Gastrocnemius medialis (tissue), 4 donors: ENCODE measurements around the gene SV2C.

Source experiments
- POLR2A ChIP-seq, 2 donors: fragments of 450-650 bp; IDR thresholded peaks; one replicate each; pipeline ENCODE4 v1.6.1; 2017; ENCODE audit warnings: antibody characterized with exemption in 2 of 2, mild to moderate bottlenecking in 2 of 2, moderate library complexity in 2 of 2
- TF ChIP-seq, protein P1 (sequence below), 5 experiments: fragments of 450-650 bp in 3 of 5; fragments of 200-600 bp in 2 of 5; sonication (generic) in 2 of 5; IDR thresholded peaks in 4 of 5; conservative IDR thresholded peaks in 1 of 5; 1 replicate in 4 of 5; 2 replicates in 1 of 5; pipeline ENCODE4 v1.5.1; 2016 to 2019; ENCODE audit warnings: antibody characterized with exemption in 5 of 5, mild to moderate bottlenecking in 3 of 5, moderate library complexity in 3 of 5

DNA sequence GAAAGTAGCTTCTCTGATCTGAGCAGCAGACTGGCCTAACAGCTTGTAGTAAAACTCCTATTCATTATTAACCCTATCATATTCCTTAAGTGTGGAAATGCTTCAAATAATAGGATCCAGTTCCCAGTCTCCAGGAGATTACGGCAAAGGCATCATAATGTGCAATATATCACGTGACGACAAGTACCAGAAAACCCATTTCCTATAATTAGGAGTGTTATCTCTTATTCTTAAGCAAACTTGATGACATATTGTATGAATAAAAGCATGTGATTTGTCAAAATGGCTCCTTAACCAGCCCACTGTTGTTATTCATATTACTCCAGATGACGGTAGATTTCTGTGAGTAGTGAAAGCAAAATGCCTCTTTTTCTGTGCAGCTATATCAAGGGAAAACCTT lies 2.9 kb downstream of the SV2C start:
- TF ChIP-seq, protein P1, sequence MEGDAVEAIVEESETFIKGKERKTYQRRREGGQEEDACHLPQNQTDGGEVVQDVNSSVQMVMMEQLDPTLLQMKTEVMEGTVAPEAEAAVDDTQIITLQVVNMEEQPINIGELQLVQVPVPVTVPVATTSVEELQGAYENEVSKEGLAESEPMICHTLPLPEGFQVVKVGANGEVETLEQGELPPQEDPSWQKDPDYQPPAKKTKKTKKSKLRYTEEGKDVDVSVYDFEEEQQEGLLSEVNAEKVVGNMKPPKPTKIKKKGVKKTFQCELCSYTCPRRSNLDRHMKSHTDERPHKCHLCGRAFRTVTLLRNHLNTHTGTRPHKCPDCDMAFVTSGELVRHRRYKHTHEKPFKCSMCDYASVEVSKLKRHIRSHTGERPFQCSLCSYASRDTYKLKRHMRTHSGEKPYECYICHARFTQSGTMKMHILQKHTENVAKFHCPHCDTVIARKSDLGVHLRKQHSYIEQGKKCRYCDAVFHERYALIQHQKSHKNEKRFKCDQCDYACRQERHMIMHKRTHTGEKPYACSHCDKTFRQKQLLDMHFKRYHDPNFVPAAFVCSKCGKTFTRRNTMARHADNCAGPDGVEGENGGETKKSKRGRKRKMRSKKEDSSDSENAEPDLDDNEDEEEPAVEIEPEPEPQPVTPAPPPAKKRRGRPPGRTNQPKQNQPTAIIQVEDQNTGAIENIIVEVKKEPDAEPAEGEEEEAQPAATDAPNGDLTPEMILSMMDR (IDR thresholded peaks at IDR 0.05 in 4 of 5, conservative IDR thresholded peaks at IDR 0.05 in 1 of 5) = no peak
- no peak for TF ChIP-seq POLR2A (IDR thresholded peaks at IDR 0.05)
